Liver (tissue), 9 donors: ENCODE results near the gene VPS29. TPM values are rescaled to one million over a fixed set of nuclear protein-coding genes. Genes with fewer than 3 reads are reported as not detected.

Experiments
- DNase-seq: peaks from one replicate; pipeline ENCODE4 v3.0.0-alpha.2; 2017; ENCODE audit warnings: low spot score
- H3K27ac ChIP-seq, 2 donors: one replicate each; pipeline ENCODE4 v1.7.0; 2013; ENCODE audit warnings: inconsistent platforms in 2 of 2, low read length in 2 of 2, control low read depth in 1 of 2, low read depth in 1 of 2, mild to moderate bottlenecking in 1 of 2
- H3K27me3 ChIP-seq, 4 donors: one replicate each; pipeline versions ENCODE4 v1.6.1 to v1.7.0; 2013; ENCODE audit warnings: low read length in 3 of 4, inconsistent platforms in 1 of 4, mild to moderate bottlenecking in 1 of 4, moderate library complexity in 1 of 4; ENCODE audit not compliant: control insufficient read depth in 4 of 4, insufficient read depth in 4 of 4
- H3K36me3 ChIP-seq, 4 donors: one replicate each; pipeline versions ENCODE4 v1.6.1 to v1.7.0; 2013; ENCODE audit warnings: low read length in 3 of 4, mild to moderate bottlenecking in 3 of 4, low read depth in 1 of 4, moderate library complexity in 1 of 4; ENCODE audit not compliant: control insufficient read depth in 4 of 4, insufficient read depth in 3 of 4
- H3K4me1 ChIP-seq, 4 donors: one replicate each; pipeline versions ENCODE4 v1.6.1 to v1.7.0; 2013; ENCODE audit warnings: low read length in 3 of 4, mild to moderate bottlenecking in 3 of 4, moderate library complexity in 1 of 4; ENCODE audit not compliant: control insufficient read depth in 4 of 4, insufficient read depth in 4 of 4
- H3K4me3 ChIP-seq, 3 donors: one replicate each; pipeline versions ENCODE4 v1.6.1 to v1.7.0; 2013; ENCODE audit warnings: low read length in 3 of 3, control low read depth in 1 of 3, low read depth in 1 of 3, mild to moderate bottlenecking in 1 of 3
- H3K9ac ChIP-seq, 2 donors: one replicate each; pipeline ENCODE4 v1.7.0; 2013; ENCODE audit warnings: low read length in 2 of 2, mild to moderate bottlenecking in 2 of 2, moderate library complexity in 2 of 2, control low read depth in 1 of 2, low read depth in 1 of 2
- H3K9me3 ChIP-seq, 4 donors: one replicate each; pipeline versions ENCODE4 v1.6.1 to v1.7.0; 2013; ENCODE audit warnings: low read length in 3 of 4; ENCODE audit not compliant: control insufficient read depth in 4 of 4
- EGR1 ChIP-seq, 2 donors: IDR thresholded peaks; 2 replicates each; pipeline ENCODE4 v1.6.1; 2016 to 2018; ENCODE audit warnings: antibody characterized with exemption in 2 of 2, low read depth in 2 of 2
- FOXA1 ChIP-seq: IDR thresholded peaks from 2 replicates; pipeline ENCODE4 v1.6.1; 2016; ENCODE audit warnings: antibody characterized with exemption
- FOXA2 ChIP-seq: IDR thresholded peaks from 2 replicates; pipeline ENCODE4 v1.6.1; 2016; ENCODE audit warnings: antibody characterized with exemption
- GABPA ChIP-seq, 2 donors: IDR thresholded peaks in 1 of 2; conservative IDR thresholded peaks in 1 of 2; 2 replicates each; pipeline ENCODE4 v1.6.1; 2016; ENCODE audit warnings: antibody characterized with exemption in 2 of 2, mild to moderate bottlenecking in 1 of 2, moderate library complexity in 1 of 2
- HNF4A ChIP-seq, 2 donors: conservative IDR thresholded peaks; 2 replicates each; pipeline ENCODE4 v1.6.1; 2016; ENCODE audit warnings: antibody characterized with exemption in 2 of 2, mild to moderate bottlenecking in 2 of 2
- HNF4G ChIP-seq: IDR thresholded peaks from 2 replicates; pipeline ENCODE4 v1.6.1; 2016; ENCODE audit warnings: antibody characterized with exemption
- JUND ChIP-seq, 2 donors: IDR thresholded peaks; 2 replicates each; pipeline ENCODE4 v1.6.1; 2016; ENCODE audit warnings: antibody characterized with exemption in 2 of 2
- NR2F2 ChIP-seq: IDR thresholded peaks from 2 replicates; pipeline ENCODE4 v1.6.1; 2016; ENCODE audit warnings: antibody characterized with exemption
- RAD21 ChIP-seq, 2 donors: IDR thresholded peaks; 2 replicates each; pipeline ENCODE4 v1.6.1; 2016; ENCODE audit warnings: antibody characterized with exemption in 2 of 2, mild to moderate bottlenecking in 2 of 2
- RXRA ChIP-seq, 2 donors: IDR thresholded peaks; 2 replicates each; pipeline ENCODE4 v1.6.1; 2017 to 2018; ENCODE audit warnings: antibody characterized with exemption in 2 of 2, mild to moderate bottlenecking in 1 of 2
- SP1 ChIP-seq: IDR thresholded peaks from 2 replicates; pipeline ENCODE4 v1.6.1; 2018; ENCODE audit warnings: antibody characterized with exemption, mild to moderate bottlenecking
- TAF1 ChIP-seq: conservative IDR thresholded peaks from 2 replicates; pipeline ENCODE4 v1.6.1; 2016; ENCODE audit warnings: antibody characterized with exemption, mild to moderate bottlenecking
- YY1 ChIP-seq: IDR thresholded peaks from 2 replicates; pipeline ENCODE4 v1.6.1; 2016; ENCODE audit warnings: antibody characterized with exemption, mild to moderate bottlenecking
- WGBS: extraction: QIAGEN DNeasy Blood & Tissue Kit; methylation state at CpG from one replicate; pipeline ENCODE4 v1.1.7; 2013; 5-methylcytosine and 5-hydroxymethylcytosine counted together
- polyA plus RNA-seq, 2 donors: library from polyadenylated mRNA; stranded (reverse) in 1 of 2; unstranded in 1 of 2; fragments of 200-250 nt in 1 of 2; fragments of >200 nt in 1 of 2; fragmentation: Nextera tagmentation in 1 of 2; extraction: Ambion mirVana in 1 of 2; gene quantifications; one replicate each; pipeline versions ENCODE4 v1.2.1 to v1.2.3, GENCODE V29; 2013 to 2015
- total RNA-seq, 2 donors: library from RNA; depleted of rRNA; stranded (reverse); fragments of >200 nt; gene quantifications; one replicate each; pipeline ENCODE4 v1.2.3, GENCODE V29; 2014
- TF ChIP-seq, protein P1 (sequence below): IDR thresholded peaks from 2 replicates; pipeline ENCODE4 v1.6.1; 2016; ENCODE audit warnings: antibody characterized with exemption, mild to moderate bottlenecking
- TF ChIP-seq, protein P2 (sequence below): fragments of 150-350 bp; IDR thresholded peaks from 2 replicates; pipeline ENCODE4 v1.5.1; 2017; ENCODE audit warnings: improper control_type of control experiment, low read depth, low read length; ENCODE audit not compliant: missing input control
- TF ChIP-seq, protein P3 (sequence below): IDR thresholded peaks from 2 replicates; pipeline ENCODE4 v1.6.1; 2016; ENCODE audit warnings: antibody characterized with exemption
- TF ChIP-seq, protein P4 (sequence below): IDR thresholded peaks from 2 replicates; pipeline ENCODE4 v1.6.1; 2016; ENCODE audit warnings: antibody characterized with exemption
- TF ChIP-seq, protein P5 (sequence below): IDR thresholded peaks from 2 replicates; pipeline ENCODE4 v1.6.1; 2016; ENCODE audit warnings: antibody characterized with exemption
- donor health status: healthy.
- donor health status: healthy.
- donor health status: healthy.
- donor health status: healthy.
- donor health status: healthy.

VPS29 gene
- total and polyA plus RNA-seq, 4 donors: 48.0 to 170 (median 67.8) TPM

DNA sequence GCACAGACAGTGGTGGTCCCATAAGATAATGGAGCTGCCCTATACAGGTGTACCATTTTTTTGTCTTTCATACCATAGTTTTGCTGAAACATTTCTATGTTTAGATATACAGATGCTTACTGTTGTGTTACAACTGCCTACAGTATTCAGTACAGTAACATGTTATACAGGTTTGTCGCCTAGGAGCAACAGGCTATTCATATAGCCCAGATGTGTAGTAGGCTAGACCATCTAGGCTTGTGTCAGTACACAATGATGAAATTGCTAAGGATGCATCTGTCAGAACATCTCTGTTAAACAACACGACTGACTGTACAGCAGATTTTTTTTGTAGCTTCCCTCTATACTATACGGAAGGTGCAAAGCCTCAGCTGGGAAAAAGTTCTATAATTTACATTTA is 30.7 kb upstream of the VPS29 start:
- no peak for DNase-seq
- no peak overlapping the region for H3K27ac ChIP-seq
- no peak overlapping the region for H3K9ac ChIP-seq
- TF ChIP-seq HNF4A (conservative IDR thresholded peaks at IDR 0.05) (no peak), RAD21 (IDR thresholded peaks at IDR 0.05) (no peak), JUND (IDR thresholded peaks at IDR 0.05) (no peak), NR2F2 (no peak), EGR1 (IDR thresholded peaks at IDR 0.05; ENCODE audit: low read depth in 2 of 2) (no peak), HNF4G (no peak), RXRA (IDR thresholded peaks at IDR 0.05) (no peak), GABPA (IDR thresholded peaks at IDR 0.05 in 1 of 2, conservative IDR thresholded peaks at IDR 0.05 in 1 of 2) (no peak), YY1 (no peak), SP1 (no peak), TAF1 (no peak), FOXA1 (no peak), FOXA2 (no peak)
- TF ChIP-seq, protein P1, sequence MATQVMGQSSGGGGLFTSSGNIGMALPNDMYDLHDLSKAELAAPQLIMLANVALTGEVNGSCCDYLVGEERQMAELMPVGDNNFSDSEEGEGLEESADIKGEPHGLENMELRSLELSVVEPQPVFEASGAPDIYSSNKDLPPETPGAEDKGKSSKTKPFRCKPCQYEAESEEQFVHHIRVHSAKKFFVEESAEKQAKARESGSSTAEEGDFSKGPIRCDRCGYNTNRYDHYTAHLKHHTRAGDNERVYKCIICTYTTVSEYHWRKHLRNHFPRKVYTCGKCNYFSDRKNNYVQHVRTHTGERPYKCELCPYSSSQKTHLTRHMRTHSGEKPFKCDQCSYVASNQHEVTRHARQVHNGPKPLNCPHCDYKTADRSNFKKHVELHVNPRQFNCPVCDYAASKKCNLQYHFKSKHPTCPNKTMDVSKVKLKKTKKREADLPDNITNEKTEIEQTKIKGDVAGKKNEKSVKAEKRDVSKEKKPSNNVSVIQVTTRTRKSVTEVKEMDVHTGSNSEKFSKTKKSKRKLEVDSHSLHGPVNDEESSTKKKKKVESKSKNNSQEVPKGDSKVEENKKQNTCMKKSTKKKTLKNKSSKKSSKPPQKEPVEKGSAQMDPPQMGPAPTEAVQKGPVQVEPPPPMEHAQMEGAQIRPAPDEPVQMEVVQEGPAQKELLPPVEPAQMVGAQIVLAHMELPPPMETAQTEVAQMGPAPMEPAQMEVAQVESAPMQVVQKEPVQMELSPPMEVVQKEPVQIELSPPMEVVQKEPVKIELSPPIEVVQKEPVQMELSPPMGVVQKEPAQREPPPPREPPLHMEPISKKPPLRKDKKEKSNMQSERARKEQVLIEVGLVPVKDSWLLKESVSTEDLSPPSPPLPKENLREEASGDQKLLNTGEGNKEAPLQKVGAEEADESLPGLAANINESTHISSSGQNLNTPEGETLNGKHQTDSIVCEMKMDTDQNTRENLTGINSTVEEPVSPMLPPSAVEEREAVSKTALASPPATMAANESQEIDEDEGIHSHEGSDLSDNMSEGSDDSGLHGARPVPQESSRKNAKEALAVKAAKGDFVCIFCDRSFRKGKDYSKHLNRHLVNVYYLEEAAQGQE: no peak
- TF ChIP-seq, protein P2, sequence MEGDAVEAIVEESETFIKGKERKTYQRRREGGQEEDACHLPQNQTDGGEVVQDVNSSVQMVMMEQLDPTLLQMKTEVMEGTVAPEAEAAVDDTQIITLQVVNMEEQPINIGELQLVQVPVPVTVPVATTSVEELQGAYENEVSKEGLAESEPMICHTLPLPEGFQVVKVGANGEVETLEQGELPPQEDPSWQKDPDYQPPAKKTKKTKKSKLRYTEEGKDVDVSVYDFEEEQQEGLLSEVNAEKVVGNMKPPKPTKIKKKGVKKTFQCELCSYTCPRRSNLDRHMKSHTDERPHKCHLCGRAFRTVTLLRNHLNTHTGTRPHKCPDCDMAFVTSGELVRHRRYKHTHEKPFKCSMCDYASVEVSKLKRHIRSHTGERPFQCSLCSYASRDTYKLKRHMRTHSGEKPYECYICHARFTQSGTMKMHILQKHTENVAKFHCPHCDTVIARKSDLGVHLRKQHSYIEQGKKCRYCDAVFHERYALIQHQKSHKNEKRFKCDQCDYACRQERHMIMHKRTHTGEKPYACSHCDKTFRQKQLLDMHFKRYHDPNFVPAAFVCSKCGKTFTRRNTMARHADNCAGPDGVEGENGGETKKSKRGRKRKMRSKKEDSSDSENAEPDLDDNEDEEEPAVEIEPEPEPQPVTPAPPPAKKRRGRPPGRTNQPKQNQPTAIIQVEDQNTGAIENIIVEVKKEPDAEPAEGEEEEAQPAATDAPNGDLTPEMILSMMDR: no peak
- TF ChIP-seq, protein P3, sequence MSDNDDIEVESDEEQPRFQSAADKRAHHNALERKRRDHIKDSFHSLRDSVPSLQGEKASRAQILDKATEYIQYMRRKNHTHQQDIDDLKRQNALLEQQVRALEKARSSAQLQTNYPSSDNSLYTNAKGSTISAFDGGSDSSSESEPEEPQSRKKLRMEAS: no peak
- TF ChIP-seq, protein P4, sequence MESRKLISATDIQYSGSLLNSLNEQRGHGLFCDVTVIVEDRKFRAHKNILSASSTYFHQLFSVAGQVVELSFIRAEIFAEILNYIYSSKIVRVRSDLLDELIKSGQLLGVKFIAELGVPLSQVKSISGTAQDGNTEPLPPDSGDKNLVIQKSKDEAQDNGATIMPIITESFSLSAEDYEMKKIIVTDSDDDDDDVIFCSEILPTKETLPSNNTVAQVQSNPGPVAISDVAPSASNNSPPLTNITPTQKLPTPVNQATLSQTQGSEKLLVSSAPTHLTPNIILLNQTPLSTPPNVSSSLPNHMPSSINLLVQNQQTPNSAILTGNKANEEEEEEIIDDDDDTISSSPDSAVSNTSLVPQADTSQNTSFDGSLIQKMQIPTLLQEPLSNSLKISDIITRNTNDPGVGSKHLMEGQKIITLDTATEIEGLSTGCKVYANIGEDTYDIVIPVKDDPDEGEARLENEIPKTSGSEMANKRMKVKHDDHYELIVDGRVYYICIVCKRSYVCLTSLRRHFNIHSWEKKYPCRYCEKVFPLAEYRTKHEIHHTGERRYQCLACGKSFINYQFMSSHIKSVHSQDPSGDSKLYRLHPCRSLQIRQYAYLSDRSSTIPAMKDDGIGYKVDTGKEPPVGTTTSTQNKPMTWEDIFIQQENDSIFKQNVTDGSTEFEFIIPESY: no peak
- TF ChIP-seq, protein P5, sequence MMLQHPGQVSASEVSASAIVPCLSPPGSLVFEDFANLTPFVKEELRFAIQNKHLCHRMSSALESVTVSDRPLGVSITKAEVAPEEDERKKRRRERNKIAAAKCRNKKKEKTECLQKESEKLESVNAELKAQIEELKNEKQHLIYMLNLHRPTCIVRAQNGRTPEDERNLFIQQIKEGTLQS: no peak
- H3K4me3 ChIP-seq: no peak overlapping the region
- H3K4me1 ChIP-seq: peaks cover 1 to 27% (median 20%) of the 10 kb centered on the region in 4 donors
- no peaks in the 10 kb centered on the region for H3K27me3 ChIP-seq
- 86% methylated on average over 3 of the region's 3 CpGs for WGBS
- no peaks in the 10 kb centered on the region for H3K9me3 ChIP-seq
- peaks cover 0 to 4% (median under 1%) of the 10 kb centered on the region in 4 donors for H3K36me3 ChIP-seq
